PFSK-1 (cell line): ENCODE results near the gene HNF1A.

ENCODE experiments used
- POLR2AphosphoS5 ChIP-seq: IDR thresholded peaks from 2 replicates; pipeline ENCODE4 v1.6.1; 2012; ENCODE audit warnings: low read depth, mild to moderate bottlenecking, control low read depth, low read length, moderate library complexity
- REST ChIP-seq, 2 experiments: IDR thresholded peaks; 2 replicates each; pipeline versions ENCODE4 v1.6.1 to v1.8.0; 2011 to 2012; ENCODE audit warnings: low read depth in 2 of 2, low read length in 2 of 2, control low read depth in 1 of 2, inconsistent platforms in 1 of 2, mild to moderate bottlenecking in 1 of 2, moderate library complexity in 1 of 2; ENCODE audit not compliant: insufficient read depth in 1 of 2

DNA sequence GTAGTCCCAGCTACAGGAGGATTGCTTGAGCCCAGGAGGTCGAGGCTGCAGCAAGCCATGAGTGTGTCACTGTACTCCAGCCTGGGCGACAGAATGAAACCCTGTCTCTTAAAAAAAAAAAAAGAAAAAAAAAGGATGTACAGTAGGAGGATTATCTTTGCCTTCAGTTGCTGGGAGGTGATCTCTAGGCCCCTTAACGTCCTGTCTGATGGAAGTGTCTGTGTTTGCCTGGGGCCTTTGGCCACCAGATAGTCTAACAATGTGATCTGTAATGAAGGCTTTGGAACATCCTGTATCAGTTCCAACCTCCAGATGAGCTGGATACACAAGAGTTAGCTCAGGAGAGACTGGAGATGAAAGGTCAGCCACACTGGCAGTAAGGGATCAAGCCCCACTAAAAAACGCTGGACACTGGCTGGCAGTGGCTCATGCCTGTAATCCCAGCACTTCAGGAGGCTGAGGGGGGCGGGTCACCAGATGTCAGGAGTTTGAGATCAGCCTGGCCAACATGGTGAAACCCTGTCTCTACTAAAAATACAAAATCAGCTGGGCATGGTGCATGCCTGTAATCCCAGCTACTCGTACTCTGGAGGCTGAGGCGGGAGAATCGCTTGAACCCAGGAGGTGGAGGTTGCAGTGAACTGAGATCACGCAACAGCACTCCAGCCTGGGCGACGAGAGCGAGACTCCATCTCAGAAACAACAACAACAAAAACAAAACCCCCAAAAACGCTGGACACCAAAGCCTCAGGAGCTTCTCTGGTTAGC lies 19.0 kb upstream of the HNF1A start:
- TF ChIP-seq POLR2AphosphoS5 (no peak), REST (IDR thresholded peaks at IDR 0.05; ENCODE audit: insufficient read depth in 1 of 2, low read depth in 2 of 2, low read length in 2 of 2) (no peak)
